Measurements from ENCODE around the gene SPATA4. TPM values are rescaled to one million over a fixed set of nuclear protein-coding genes. Genes with fewer than 3 reads are reported as not detected.

The SPATA4 gene
- total RNA-seq, 1 donor from 2014 or later = 0.55 TPM

- intact Hi-C loops (cut with micrococcal nuclease) = no loop called here
- H3K36me3 ChIP-seq = no peaks in the 10 kb centered on the region
- peaks cover 10% of the 10 kb centered on the region for H3K27me3 ChIP-seq (ENCODE audit: low read depth)
Observed at GRCh38 chr4:176205299-176205698, 9.9 kb upstream of the SPATA4 start.

GRCh38 chr4:176198316-176198903, 3.0 kb upstream of the SPATA4 start:
- no peak for DNase-seq
- Histone ChIP-seq H3K4me1 (peaks cover 14% of the 10 kb centered on the region), H3K27ac (replicated peaks) (no peak overlapping the region), H3K36me3 (no peaks in the 10 kb centered on the region), H3K27me3 (ENCODE audit: low read depth) (peaks cover under 1% of the 10 kb centered on the region), H3K9me3 (replicated peaks) (no peaks in the 10 kb centered on the region), H3K4me3 (no peak overlapping the region)
- intact Hi-C loops (cut with micrococcal nuclease) = no loop called here
- no peak for TF ChIP-seq CTCF (IDR thresholded peaks at IDR 0.05; ENCODE audit: borderline replicate concordance)

More at GRCh38 chr4:176205299-176205698, 9.9 kb upstream of the SPATA4 start:
- no peak overlapping the region for H3K4me3 ChIP-seq
- TF ChIP-seq CTCF (IDR thresholded peaks at IDR 0.05; ENCODE audit: borderline replicate concordance) = no peak
- no peak overlapping the region for H3K27ac ChIP-seq (replicated peaks)
- DNase-seq = no peak
- H3K4me1 ChIP-seq = peaks cover 3% of the 10 kb centered on the region
- H3K9me3 ChIP-seq (replicated peaks) = no peaks in the 10 kb centered on the region

GRCh38 chr4:176193938-176194337, 1.4 kb downstream of the SPATA4 start:
- Histone ChIP-seq H3K4me3 (no peak overlapping the region), H3K9me3 (replicated peaks) (no peaks in the 10 kb centered on the region), H3K27me3 (ENCODE audit: low read depth) (no peaks in the 10 kb centered on the region), H3K4me1 (peaks cover 14% of the 10 kb centered on the region), H3K36me3 (no peaks in the 10 kb centered on the region), H3K27ac (replicated peaks) (no peak overlapping the region)
- intact Hi-C loops (cut with micrococcal nuclease) = no loop called here
- TF ChIP-seq CTCF (IDR thresholded peaks at IDR 0.05; ENCODE audit: borderline replicate concordance) = no peak
- no peak for DNase-seq

DNA sequence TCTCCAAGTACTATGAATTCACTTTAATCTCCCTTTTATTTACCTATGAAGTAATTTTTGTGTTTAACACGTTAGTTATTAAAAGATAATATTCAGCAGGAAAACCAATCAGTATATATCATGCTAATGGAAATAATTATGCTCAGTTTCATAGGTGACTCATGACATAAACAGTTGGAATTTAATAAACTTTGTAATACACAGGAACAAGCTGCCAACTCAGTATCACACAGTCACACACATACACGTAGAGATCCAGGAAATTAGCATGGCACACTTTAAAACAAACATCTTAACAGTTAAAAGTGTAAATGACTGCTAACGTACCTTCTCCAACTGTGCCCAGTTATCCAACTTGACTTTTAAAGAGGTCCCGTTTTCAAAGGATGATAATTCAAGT, 2.3 kb downstream of the SPATA4 start:
- no peak for TF ChIP-seq CTCF (IDR thresholded peaks at IDR 0.05; ENCODE audit: borderline replicate concordance)
- Histone ChIP-seq H3K36me3 (no peaks in the 10 kb centered on the region), H3K4me3 (no peak overlapping the region), H3K4me1 (peaks cover 14% of the 10 kb centered on the region), H3K9me3 (replicated peaks) (no peaks in the 10 kb centered on the region), H3K27ac (replicated peaks) (no peak overlapping the region), H3K27me3 (ENCODE audit: low read depth) (no peaks in the 10 kb centered on the region)
- no peak for DNase-seq
- intact Hi-C loops (cut with micrococcal nuclease) = no loop called here

DNA sequence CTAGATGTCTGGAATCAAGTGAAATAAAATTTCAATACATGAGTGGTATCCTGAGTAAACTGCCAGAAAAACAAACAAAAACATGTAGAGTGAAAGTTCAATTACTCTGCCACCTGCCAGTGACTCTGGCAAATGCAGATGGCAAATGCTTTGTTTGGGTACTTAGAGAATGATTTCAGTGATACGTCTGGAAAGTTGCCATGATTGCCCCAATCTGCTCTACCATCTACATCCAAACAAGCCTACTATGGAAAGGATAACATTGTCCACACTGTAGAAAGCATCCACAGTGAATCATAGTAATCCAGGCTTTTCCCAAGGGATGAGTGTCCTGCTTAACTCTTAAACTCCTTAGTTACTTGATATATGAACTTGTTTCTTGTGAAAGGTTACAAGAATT, 3.4 kb downstream of the SPATA4 start:
- H3K27ac ChIP-seq (replicated peaks) = no peak overlapping the region
- intact Hi-C loops (cut with micrococcal nuclease) = no loop called here

More for the DNA sequence above, 3.4 kb downstream of the SPATA4 start:
- no peaks in the 10 kb centered on the region for H3K27me3 ChIP-seq (ENCODE audit: low read depth)
- peaks cover 14% of the 10 kb centered on the region for H3K4me1 ChIP-seq
- DNase-seq = no peak
- H3K4me3 ChIP-seq = no peak overlapping the region
- no peak for TF ChIP-seq CTCF (IDR thresholded peaks at IDR 0.05; ENCODE audit: borderline replicate concordance)
- H3K9me3 ChIP-seq (replicated peaks) = no peaks in the 10 kb centered on the region
- no peaks in the 10 kb centered on the region for H3K36me3 ChIP-seq

All from left ventricle myocardium inferior (tissue), 1 donor.